ENCODE results near the gene GLRB.
"Not testable (repeated sequence)": the region's sequence is repeated elsewhere in the genome, so short reads cannot be mapped to it uniquely, and the experiment has no call there.

Gene GLRB

DNA sequence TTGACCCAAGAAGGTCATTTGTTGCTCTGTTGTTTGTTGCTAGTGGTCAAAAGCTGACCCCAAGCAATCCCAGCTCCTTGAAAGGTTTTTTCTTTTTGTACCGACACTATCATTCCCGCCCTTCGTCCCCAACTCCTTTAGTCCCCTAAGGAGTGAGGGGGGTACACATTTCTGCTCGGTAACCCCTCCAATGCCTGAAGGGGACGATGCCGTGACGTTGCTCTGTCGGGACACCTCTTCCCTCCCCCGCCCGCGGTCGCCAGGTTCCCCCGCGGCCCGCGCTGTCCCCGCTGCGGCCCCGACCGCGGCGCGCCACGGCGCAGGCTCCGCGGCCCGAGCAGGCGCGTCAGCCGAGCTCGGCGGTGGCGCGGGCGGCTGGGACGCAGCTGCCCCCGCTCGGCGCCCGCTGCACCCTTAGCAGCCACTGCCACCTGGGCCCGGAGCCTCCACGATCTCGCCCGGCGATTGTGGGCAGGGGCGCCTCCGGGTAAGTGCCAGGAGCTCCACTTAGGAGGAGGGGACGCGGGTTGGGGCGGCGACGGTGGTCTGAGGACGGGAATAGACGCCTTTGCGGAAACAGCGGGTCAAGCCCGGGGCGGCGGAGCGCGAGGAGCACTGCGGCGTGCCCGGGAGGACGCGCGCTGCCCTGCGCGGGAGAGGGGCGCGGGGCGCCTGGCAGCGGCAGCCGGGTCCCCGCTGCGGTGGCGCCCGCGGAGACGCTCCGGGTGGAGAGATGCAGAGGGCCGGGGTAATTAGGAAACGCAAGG, at the start of gene GLRB:
Gene GLRB, plus strand, starts transcription at position 340 of the 767 bp plus-strand sequence. CDS start 1,875 bp downstream, outside the sequence.
- DNase-seq: no peak

GRCh38 chr4:157035471-157035870, 40.5 kb upstream of the GLRB start:
- DNase-seq: no peak

- no peak for DNase-seq
These were observed 35.5 kb upstream of the GLRB start for GRCh38 chr4:157040405-157040804.

DNA sequence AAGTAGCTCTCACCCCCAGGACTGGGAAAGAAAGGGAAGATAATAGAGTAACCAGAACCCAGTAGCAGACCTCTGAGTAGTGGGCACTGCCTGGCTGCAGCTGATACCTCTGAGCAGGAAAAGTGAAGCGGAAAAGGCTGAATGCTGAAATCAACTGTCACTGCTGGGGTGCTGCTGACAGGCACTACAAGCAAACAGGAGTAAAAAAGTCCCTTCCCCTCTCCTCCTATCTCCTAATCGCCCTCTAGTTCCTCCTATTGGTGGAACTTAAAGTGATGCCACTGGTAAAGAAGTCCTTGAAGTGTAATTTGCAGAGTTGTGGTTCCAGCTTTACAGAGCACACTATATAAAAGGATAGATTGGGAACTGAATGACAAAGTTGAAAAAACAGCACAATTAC, 32.8 kb upstream of the GLRB start:
- DNase-seq: no peak

- DNase-seq: no peak
These were observed 30.3 kb upstream of the GLRB start for GRCh38 chr4:157045507-157046127.

GRCh38 chr4:157048248-157048647, 27.7 kb upstream of the GLRB start:
- no peak for DNase-seq

GRCh38 chr4:157050561-157050960, 25.4 kb upstream of the GLRB start:
- DNase-seq: no peak

DNA sequence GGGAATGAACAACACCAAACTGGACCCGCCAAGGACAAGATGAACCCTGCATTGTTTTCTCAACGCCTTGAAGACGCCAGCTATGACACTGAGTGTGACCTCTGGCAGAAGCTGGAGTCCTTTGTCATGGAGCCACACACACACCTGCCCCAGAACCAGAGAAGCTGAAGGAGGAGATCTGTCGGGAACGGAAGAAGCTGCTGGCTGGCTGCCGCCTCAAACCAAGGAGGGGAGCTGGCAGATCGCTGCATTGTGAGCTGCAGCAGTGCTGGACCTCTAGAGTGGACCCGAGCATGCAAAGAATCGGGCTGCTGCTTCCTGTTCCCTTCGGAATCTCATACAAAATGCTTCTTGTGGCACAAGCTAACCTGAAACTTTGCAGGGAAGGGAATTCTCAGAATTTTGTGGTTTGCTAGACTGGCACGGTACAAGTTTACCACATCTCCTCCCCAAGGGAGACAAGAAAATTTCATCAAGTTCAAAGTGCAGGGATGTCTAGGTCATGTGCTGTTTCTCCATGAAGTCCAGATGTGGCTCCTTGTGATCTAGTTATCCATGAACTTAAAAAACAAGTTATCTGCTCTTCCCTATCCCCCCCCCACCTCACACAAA, 23.4 kb upstream of the GLRB start:
- DNase-seq: no peak

DNA sequence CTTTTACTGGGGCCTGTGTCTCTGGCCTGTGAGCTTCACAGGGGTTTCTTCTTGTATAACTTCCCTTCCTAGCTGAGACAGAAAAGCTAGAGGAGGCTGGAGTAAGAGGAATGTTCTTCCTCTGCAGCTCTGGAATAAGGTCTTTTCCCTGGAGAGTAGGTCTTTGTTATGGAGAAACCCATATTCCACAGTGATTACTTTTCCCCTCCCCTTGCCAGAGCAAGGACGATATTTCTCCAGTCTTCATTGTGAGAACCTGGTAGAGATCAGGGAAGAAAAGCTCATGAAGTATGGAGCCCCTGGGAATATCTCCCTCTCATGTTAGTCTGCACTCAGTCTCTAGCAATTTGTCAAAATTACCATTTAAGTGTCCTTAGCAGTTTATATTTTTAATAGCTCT, 18.7 kb upstream of the GLRB start:
- no peak for DNase-seq

- DNase-seq: not testable (repeated sequence)
These were observed 17.1 kb upstream of the GLRB start for GRCh38 chr4:157058899-157059298.

- DNase-seq: no peak
These were observed 3.9 kb upstream of the GLRB start for GRCh38 chr4:157072002-157072401.

- DNase-seq: no peak
These were observed 549 bp upstream of the GLRB start for GRCh38 chr4:157075401-157075800.

- DNase-seq: no peak
These were observed 613 bp downstream of the GLRB start for GRCh38 chr4:157076578-157076947.

DNA sequence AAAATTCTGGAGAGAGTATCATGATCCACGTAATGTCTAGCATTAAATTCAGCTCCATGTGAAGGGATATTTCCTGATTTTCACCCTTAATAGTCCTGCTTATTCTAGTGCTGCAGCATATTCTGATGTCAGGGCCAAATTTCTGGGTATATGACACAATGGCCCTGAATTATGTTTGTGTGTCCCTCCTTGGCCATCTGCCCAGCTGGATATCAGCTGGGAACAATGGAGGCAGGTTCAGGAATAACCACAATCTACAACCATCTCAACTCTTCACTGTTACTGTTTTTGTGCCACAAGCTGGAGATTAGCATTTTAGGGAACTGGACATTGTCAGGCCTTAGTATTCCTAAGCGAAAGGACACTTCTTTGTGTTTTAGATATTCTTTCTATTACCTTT, 3.5 kb downstream of the GLRB start:
- DNase-seq: no peak

DNA sequence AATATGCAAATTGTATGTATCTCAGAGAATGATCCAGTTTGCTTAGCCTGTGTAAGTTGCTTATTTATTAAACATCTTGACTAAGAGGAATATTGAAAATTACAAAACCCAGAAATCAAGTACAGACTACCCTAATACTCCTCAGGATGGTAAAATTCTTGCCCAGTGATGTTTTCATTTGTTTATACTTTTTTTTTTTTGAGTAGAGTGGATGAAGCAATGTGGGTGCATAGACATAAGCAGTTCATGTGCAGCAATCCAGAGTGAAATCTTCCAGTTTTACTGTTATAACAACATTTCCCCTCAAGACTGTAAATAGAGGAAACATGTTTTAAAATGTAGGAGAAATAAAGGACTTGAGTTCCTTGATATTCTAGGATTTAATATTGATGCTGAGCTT, 4.7 kb downstream of the GLRB start:
- DNase-seq: no peak

DNA sequence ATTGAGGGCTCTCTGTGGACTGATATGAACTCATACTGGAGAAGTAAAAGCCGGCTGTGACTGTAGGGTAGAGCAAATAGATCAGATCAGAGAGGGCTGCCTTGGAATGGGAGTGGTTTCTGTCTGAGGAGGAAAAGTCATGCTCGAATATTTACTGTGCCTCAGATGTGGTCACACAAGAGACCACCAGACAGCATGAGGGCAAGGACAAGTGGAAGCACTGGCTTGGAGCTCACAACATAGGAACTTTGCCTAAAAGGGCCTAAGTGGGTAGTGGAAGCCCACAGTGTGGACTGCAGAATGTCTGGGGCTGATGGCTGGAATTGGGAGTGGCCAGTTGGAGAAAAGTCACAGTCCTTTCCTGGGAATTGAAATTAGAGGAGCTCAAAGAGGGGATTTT, 19.8 kb downstream of the GLRB start:
- DNase-seq: no peak

DNA sequence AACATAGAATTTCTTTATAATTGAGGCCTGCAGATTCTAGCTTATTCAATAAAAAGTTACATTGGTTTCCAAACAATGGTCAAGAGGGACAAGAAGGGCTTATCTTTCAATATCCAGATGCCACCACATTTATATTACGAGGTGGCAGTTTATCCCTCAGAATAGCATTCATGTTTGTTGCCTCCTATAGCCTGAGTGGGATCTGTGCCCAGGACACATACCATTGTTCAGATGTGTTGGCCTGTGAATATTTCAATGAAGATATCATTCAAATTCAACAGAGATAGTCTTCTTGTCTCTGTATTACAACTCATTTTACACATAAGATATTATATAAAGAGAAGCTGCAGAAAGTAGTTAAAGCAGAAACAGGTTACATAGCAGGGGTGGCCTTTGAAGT, 20.5 kb downstream of the GLRB start:
- no peak for DNase-seq

DNA sequence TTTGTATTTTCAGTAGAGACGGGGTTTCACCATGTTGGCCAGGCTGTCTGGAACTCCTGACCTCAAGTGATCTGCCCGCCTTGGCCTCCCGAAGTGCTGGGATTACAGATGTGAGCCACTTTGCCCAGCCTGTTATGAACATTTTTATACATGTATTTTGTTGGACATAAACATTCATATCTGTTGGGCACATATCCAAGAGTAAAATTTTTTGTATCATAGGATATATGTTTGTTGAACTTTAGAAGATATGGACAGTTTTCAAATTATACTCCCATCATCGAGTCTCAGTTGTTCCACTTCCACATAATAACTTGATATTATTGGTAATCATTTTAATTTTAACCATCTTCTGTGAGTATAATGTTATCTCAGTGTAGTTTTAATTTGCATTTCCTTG, 23.6 kb downstream of the GLRB start:
- no peak for DNase-seq

- no peak for DNase-seq
These were observed 28.6 kb downstream of the GLRB start for GRCh38 chr4:157104541-157104940.

DNA sequence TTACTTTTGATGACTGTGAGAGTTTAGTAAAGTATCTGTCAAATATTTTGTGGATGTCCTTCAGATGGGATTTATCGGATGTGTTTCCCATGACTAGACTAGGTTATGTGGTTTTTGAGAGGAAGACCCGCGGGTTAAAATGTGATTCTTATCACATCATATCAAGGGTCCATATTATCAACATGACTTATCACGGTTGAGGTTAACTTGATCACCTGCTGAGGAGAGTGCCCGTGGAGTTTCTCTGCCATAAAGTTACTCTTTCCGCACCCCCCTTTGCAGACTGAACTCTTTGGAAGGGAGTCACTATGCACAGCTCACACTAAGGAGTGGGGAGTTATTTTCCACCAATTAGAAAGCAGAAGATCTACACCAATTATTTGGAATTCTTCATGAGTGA, 38.7 kb downstream of the GLRB start:
- DNase-seq: no peak

DNA sequence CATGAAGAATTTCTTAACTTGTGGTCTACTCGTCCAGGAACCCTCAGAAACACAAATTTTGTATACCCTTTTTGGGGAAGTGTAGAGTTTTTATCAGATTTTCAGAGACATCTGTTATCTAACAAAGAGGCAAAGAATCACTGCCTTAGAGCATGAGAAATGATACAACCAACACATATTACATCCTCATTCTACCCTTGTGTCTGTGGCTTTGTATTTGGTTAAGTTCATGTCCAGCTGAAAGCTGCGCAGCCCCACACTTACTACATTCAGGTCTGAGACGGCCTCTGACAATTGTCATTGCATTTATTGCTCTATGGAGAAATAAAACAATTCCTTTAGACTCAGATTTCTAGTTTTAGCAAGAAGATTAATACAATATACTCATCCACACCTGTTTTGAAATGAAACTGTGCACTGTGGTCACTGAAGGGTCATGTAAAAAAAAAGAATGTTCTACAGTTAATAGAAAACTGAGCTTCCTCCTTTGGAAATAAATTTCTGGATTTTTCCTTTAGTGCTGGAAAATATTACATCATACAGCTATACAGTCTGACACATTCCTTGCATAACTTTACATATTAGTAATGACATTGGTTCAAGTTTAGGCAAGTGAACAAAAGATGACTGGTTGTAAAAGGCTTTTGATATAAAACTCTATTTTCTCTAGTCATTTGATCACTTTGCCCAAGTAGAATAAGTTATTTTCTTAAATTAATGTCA, 39.8 kb downstream of the GLRB start:
- no peak for DNase-seq

DNA sequence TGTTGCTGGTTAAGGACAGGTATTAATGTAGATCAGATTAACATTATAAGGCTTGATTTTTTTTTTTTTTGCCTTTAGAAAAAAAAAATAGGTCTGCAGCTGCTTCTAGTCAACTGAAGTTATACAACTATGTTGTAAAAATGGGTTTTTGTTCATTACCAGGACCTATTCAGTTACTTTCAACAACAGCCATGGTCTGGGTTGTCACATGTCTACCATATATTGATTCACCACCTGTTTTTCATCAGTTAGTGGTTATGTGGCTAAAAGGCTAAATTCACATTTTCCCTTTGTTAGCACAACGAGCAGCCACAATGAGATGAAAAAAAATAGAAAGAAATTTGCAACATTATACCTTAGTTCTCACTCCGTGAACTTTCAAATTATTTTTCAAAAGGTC, 45.5 kb downstream of the GLRB start:
- no peak for DNase-seq

GRCh38 chr4:157127571-157127970, 51.6 kb downstream of the GLRB start:
- DNase-seq: no peak

- DNase-seq: no peak
These were observed 52.4 kb downstream of the GLRB start for GRCh38 chr4:157128395-157128794.

Measured in activated naive CD4-positive, alpha-beta T cell treated with anti-CD3 and anti-CD28 coated beads, Interleukin-2, amount 50 U/mL, for 16 hours (primary cell).